Liver (tissue), 9 donors: ENCODE data around the gene RALGPS1. TPM values are rescaled to one million over a fixed set of nuclear protein-coding genes. Genes with fewer than 3 reads are reported as not detected.

Experiments
- DNase-seq: peaks from one replicate; pipeline ENCODE4 v3.0.0-alpha.2; 2017; ENCODE audit warnings: low spot score
- H3K27ac ChIP-seq, 2 donors: one replicate each; pipeline ENCODE4 v1.7.0; 2013; ENCODE audit warnings: inconsistent platforms in 2 of 2, low read length in 2 of 2, control low read depth in 1 of 2, low read depth in 1 of 2, mild to moderate bottlenecking in 1 of 2
- H3K27me3 ChIP-seq, 4 donors: one replicate each; pipeline versions ENCODE4 v1.6.1 to v1.7.0; 2013; ENCODE audit warnings: low read length in 3 of 4, inconsistent platforms in 1 of 4, mild to moderate bottlenecking in 1 of 4, moderate library complexity in 1 of 4; ENCODE audit not compliant: control insufficient read depth in 4 of 4, insufficient read depth in 4 of 4
- H3K36me3 ChIP-seq, 4 donors: one replicate each; pipeline versions ENCODE4 v1.6.1 to v1.7.0; 2013; ENCODE audit warnings: low read length in 3 of 4, mild to moderate bottlenecking in 3 of 4, low read depth in 1 of 4, moderate library complexity in 1 of 4; ENCODE audit not compliant: control insufficient read depth in 4 of 4, insufficient read depth in 3 of 4
- H3K4me1 ChIP-seq, 4 donors: one replicate each; pipeline versions ENCODE4 v1.6.1 to v1.7.0; 2013; ENCODE audit warnings: low read length in 3 of 4, mild to moderate bottlenecking in 3 of 4, moderate library complexity in 1 of 4; ENCODE audit not compliant: control insufficient read depth in 4 of 4, insufficient read depth in 4 of 4
- H3K4me3 ChIP-seq, 3 donors: one replicate each; pipeline versions ENCODE4 v1.6.1 to v1.7.0; 2013; ENCODE audit warnings: low read length in 3 of 3, control low read depth in 1 of 3, low read depth in 1 of 3, mild to moderate bottlenecking in 1 of 3
- H3K9ac ChIP-seq, 2 donors: one replicate each; pipeline ENCODE4 v1.7.0; 2013; ENCODE audit warnings: low read length in 2 of 2, mild to moderate bottlenecking in 2 of 2, moderate library complexity in 2 of 2, control low read depth in 1 of 2, low read depth in 1 of 2
- H3K9me3 ChIP-seq, 4 donors: one replicate each; pipeline versions ENCODE4 v1.6.1 to v1.7.0; 2013; ENCODE audit warnings: low read length in 3 of 4; ENCODE audit not compliant: control insufficient read depth in 4 of 4
- ATF3 ChIP-seq: IDR thresholded peaks from 2 replicates; pipeline ENCODE4 v1.6.1; 2016; ENCODE audit warnings: antibody characterized with exemption
- FOXA2 ChIP-seq: IDR thresholded peaks from 2 replicates; pipeline ENCODE4 v1.6.1; 2016; ENCODE audit warnings: antibody characterized with exemption
- HNF4A ChIP-seq, 2 donors: conservative IDR thresholded peaks; 2 replicates each; pipeline ENCODE4 v1.6.1; 2016; ENCODE audit warnings: antibody characterized with exemption in 2 of 2, mild to moderate bottlenecking in 2 of 2
- NR2F2 ChIP-seq: IDR thresholded peaks from 2 replicates; pipeline ENCODE4 v1.6.1; 2016; ENCODE audit warnings: antibody characterized with exemption
- RXRA ChIP-seq, 2 donors: IDR thresholded peaks; 2 replicates each; pipeline ENCODE4 v1.6.1; 2017 to 2018; ENCODE audit warnings: antibody characterized with exemption in 2 of 2, mild to moderate bottlenecking in 1 of 2
- SP1 ChIP-seq: IDR thresholded peaks from 2 replicates; pipeline ENCODE4 v1.6.1; 2018; ENCODE audit warnings: antibody characterized with exemption, mild to moderate bottlenecking
- ZBTB33 ChIP-seq: IDR thresholded peaks from 2 replicates; pipeline ENCODE4 v1.6.1; 2016; ENCODE audit warnings: antibody characterized with exemption
- WGBS: extraction: QIAGEN DNeasy Blood & Tissue Kit; methylation state at CpG from one replicate; pipeline ENCODE4 v1.1.7; 2013; 5-methylcytosine and 5-hydroxymethylcytosine counted together
- polyA plus RNA-seq, 2 donors: library from polyadenylated mRNA; stranded (reverse) in 1 of 2; unstranded in 1 of 2; fragments of 200-250 nt in 1 of 2; fragments of >200 nt in 1 of 2; fragmentation: Nextera tagmentation in 1 of 2; extraction: Ambion mirVana in 1 of 2; gene quantifications; one replicate each; pipeline versions ENCODE4 v1.2.1 to v1.2.3, GENCODE V29; 2013 to 2015
- total RNA-seq, 2 donors: library from RNA; depleted of rRNA; stranded (reverse); fragments of >200 nt; gene quantifications; one replicate each; pipeline ENCODE4 v1.2.3, GENCODE V29; 2014
- TF ChIP-seq, protein P1 (sequence below): fragments of 150-350 bp; IDR thresholded peaks from 2 replicates; pipeline ENCODE4 v1.5.1; 2017; ENCODE audit warnings: improper control_type of control experiment, low read depth, low read length; ENCODE audit not compliant: missing input control
- TF ChIP-seq, protein P2 (sequence below): IDR thresholded peaks from 2 replicates; pipeline ENCODE4 v1.6.1; 2016; ENCODE audit warnings: antibody characterized with exemption, mild to moderate bottlenecking
- donor health status: healthy.
- donor health status: healthy.
- donor health status: healthy.
- donor health status: healthy.
- donor health status: healthy.

Gene RALGPS1
- total and polyA plus RNA-seq, 4 donors, result 1.4 to 2.7 (median 2.0) TPM

DNA sequence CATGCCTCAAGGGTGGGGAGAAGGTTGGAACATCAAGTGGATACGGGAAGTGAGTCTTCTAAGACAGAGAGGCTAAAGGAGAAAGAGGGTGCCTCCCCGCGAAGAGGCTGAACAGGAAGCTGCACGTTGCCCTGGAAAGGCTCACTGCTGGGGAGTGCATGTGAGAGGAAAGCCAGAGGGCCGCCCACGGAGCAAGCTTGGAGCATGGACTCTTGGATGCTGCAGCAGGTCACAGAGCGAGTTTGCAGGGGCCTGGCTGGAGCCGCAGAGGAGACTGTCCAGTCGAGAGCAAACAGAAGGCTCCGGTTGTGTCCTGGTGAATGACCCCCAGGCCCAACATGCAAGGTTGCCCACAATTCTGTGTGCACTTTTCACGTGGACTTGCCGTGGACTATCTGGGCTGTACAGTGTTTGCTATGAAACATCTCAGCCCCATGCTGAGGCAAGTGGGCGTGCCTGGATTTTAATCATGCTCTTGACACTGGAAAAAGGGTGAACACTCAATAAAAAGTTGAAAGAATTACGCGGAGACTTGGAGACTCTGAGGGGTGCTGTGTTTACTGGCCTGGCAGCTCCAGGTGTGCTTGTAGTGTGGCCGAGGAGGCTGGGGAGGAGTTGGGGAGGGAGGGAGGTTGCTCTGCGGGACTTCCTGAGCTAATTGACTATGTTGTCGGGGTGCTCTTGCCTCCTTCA is 295.5 kb downstream of the RALGPS1 start:
- Histone ChIP-seq H3K4me1 (peaks cover 2 to 20% (median 11%) of the 10 kb centered on the region in 4 donors), H3K4me3 (no peak overlapping the region), H3K9ac (peak overlapping the region in 1 of 2 donors; percentile 42), H3K9me3 (no peaks in the 10 kb centered on the region), H3K36me3 (no peaks in the 10 kb centered on the region), H3K27ac (peak overlapping the region; percentile 64 to 69), H3K27me3 (no peaks in the 10 kb centered on the region)
- DNase-seq, result no peak
- TF ChIP-seq HNF4A (conservative IDR thresholded peaks at IDR 0.05) (peak in 1 of 2 donors; percentile 18), RXRA (IDR thresholded peaks at IDR 0.05) (peak; percentile 57 to 60), SP1 (peak; percentile 47), FOXA2 (no peak)
- 43% methylated on average over 18 of the region's 18 CpGs for WGBS

- Histone ChIP-seq H3K36me3 (no peaks in the 10 kb centered on the region), H3K9ac (no peak overlapping the region), H3K4me3 (no peak overlapping the region), H3K27ac (no peak overlapping the region), H3K4me1 (peaks cover 2 to 18% (median 11%) of the 10 kb centered on the region in 4 donors), H3K27me3 (no peaks in the 10 kb centered on the region), H3K9me3 (no peaks in the 10 kb centered on the region)
- DNase-seq, result no peak
- WGBS, result 92% methylated on average over 20 of the region's 20 CpGs
- TF ChIP-seq ATF3, result no peak
- no peak for TF ChIP-seq ZBTB33
- TF ChIP-seq NR2F2, result no peak
- TF ChIP-seq HNF4A (conservative IDR thresholded peaks at IDR 0.05), result no peak
- TF ChIP-seq RXRA (IDR thresholded peaks at IDR 0.05), result no peak
- TF ChIP-seq, protein P1, sequence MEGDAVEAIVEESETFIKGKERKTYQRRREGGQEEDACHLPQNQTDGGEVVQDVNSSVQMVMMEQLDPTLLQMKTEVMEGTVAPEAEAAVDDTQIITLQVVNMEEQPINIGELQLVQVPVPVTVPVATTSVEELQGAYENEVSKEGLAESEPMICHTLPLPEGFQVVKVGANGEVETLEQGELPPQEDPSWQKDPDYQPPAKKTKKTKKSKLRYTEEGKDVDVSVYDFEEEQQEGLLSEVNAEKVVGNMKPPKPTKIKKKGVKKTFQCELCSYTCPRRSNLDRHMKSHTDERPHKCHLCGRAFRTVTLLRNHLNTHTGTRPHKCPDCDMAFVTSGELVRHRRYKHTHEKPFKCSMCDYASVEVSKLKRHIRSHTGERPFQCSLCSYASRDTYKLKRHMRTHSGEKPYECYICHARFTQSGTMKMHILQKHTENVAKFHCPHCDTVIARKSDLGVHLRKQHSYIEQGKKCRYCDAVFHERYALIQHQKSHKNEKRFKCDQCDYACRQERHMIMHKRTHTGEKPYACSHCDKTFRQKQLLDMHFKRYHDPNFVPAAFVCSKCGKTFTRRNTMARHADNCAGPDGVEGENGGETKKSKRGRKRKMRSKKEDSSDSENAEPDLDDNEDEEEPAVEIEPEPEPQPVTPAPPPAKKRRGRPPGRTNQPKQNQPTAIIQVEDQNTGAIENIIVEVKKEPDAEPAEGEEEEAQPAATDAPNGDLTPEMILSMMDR, result no peak
- TF ChIP-seq, protein P2, sequence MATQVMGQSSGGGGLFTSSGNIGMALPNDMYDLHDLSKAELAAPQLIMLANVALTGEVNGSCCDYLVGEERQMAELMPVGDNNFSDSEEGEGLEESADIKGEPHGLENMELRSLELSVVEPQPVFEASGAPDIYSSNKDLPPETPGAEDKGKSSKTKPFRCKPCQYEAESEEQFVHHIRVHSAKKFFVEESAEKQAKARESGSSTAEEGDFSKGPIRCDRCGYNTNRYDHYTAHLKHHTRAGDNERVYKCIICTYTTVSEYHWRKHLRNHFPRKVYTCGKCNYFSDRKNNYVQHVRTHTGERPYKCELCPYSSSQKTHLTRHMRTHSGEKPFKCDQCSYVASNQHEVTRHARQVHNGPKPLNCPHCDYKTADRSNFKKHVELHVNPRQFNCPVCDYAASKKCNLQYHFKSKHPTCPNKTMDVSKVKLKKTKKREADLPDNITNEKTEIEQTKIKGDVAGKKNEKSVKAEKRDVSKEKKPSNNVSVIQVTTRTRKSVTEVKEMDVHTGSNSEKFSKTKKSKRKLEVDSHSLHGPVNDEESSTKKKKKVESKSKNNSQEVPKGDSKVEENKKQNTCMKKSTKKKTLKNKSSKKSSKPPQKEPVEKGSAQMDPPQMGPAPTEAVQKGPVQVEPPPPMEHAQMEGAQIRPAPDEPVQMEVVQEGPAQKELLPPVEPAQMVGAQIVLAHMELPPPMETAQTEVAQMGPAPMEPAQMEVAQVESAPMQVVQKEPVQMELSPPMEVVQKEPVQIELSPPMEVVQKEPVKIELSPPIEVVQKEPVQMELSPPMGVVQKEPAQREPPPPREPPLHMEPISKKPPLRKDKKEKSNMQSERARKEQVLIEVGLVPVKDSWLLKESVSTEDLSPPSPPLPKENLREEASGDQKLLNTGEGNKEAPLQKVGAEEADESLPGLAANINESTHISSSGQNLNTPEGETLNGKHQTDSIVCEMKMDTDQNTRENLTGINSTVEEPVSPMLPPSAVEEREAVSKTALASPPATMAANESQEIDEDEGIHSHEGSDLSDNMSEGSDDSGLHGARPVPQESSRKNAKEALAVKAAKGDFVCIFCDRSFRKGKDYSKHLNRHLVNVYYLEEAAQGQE, result no peak
Observed at GRCh38 chr9:127210851-127211730, 296.5 kb downstream of the RALGPS1 start.
